ENCODE data around the gene PLA2G4B.

The PLA2G4B gene, protein sequence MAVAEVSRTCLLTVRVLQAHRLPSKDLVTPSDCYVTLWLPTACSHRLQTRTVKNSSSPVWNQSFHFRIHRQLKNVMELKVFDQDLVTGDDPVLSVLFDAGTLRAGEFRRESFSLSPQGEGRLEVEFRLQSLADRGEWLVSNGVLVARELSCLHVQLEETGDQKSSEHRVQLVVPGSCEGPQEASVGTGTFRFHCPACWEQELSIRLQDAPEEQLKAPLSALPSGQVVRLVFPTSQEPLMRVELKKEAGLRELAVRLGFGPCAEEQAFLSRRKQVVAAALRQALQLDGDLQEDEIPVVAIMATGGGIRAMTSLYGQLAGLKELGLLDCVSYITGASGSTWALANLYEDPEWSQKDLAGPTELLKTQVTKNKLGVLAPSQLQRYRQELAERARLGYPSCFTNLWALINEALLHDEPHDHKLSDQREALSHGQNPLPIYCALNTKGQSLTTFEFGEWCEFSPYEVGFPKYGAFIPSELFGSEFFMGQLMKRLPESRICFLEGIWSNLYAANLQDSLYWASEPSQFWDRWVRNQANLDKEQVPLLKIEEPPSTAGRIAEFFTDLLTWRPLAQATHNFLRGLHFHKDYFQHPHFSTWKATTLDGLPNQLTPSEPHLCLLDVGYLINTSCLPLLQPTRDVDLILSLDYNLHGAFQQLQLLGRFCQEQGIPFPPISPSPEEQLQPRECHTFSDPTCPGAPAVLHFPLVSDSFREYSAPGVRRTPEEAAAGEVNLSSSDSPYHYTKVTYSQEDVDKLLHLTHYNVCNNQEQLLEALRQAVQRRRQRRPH

DNA sequence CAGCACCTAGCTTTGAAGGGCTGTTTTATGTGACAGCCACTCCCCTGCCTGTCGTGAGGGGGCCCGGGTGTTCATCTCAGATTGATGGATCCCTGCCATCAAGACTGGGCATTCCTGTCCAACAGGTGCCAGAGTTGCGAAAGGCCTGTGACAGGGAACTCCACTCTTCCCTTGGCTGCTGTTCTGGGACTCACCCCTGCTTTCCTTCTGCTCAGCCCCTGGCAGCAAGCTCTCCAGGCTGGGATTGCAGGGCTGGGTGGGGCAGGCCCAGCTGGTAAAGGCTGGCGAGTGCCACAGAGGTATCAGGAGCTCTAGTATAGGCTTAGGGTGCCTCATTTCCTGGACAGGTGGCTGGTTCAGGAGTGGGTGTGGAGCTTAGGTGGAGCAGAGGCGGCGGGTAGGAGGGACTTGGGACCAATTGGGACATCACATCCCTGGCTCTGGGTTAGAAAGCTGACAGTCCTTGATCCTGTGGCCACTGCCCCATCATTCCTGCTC, at the start of gene PLA2G4B:
Gene PLA2G4B (plus strand): TSS at position 448 of the 498 bp plus-strand sequence. CDS start 67 bp downstream, outside the sequence.
- no peak within 1 kb of the TSS for H3K4me3 ChIP-seq (ENCODE audit: low read length)
- TF ChIP-seq, protein P1, sequence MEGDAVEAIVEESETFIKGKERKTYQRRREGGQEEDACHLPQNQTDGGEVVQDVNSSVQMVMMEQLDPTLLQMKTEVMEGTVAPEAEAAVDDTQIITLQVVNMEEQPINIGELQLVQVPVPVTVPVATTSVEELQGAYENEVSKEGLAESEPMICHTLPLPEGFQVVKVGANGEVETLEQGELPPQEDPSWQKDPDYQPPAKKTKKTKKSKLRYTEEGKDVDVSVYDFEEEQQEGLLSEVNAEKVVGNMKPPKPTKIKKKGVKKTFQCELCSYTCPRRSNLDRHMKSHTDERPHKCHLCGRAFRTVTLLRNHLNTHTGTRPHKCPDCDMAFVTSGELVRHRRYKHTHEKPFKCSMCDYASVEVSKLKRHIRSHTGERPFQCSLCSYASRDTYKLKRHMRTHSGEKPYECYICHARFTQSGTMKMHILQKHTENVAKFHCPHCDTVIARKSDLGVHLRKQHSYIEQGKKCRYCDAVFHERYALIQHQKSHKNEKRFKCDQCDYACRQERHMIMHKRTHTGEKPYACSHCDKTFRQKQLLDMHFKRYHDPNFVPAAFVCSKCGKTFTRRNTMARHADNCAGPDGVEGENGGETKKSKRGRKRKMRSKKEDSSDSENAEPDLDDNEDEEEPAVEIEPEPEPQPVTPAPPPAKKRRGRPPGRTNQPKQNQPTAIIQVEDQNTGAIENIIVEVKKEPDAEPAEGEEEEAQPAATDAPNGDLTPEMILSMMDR (conservative IDR thresholded peaks at IDR 0.05; ENCODE audit: low read depth, low read length) = no peak
- DNase-seq (ENCODE audit: low read depth) = no peak

DNA sequence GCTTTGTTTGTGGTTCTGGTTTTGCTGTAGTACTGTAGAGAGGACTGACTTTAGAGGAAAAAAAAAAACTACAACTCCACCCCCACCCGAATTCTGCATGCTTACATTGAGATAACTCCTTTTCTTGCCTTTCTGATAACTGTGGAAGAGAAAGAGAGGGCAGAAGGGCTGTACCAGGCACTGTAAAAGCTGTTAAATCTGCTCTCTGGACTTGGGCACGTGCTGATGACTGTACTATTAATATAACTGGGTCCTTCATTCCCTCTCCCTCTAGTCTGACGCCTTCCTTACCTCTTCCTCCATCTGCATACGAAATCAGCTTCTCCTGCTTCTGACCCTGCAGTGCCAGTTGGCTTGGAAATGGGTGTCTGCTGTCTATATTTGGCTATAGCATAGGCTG, 49.4 kb upstream of the PLA2G4B start:
- no peak overlapping the region for H3K4me3 ChIP-seq (ENCODE audit: low read length)
- TF ChIP-seq, protein P1 (conservative IDR thresholded peaks at IDR 0.05; ENCODE audit: low read depth, low read length) = no peak
- peak; percentile 87 for DNase-seq (ENCODE audit: low read depth)

DNA sequence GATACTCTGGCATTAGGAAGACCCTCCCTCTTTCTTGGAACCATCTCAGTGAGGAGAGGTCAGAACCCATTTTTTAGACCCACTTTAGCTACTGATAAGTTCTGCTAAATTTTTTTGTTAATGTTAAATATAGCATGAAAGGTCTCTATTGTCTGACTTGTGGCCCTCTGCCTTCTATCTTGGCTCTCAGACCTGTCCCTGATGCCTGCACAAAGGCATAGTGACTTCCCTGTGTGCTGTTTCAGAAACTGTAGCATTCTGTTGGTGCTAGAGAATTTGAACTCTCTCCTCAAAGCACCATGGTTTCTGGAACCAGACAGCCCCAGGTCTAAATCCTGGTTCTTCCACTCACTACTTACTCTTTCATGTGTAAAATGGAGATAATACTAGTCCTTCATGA, 49.0 kb upstream of the PLA2G4B start:
- DNase-seq (ENCODE audit: low read depth) = no peak
- no peak overlapping the region for H3K4me3 ChIP-seq (ENCODE audit: low read length)
- TF ChIP-seq, protein P1 (conservative IDR thresholded peaks at IDR 0.05; ENCODE audit: low read depth, low read length) = no peak

DNA sequence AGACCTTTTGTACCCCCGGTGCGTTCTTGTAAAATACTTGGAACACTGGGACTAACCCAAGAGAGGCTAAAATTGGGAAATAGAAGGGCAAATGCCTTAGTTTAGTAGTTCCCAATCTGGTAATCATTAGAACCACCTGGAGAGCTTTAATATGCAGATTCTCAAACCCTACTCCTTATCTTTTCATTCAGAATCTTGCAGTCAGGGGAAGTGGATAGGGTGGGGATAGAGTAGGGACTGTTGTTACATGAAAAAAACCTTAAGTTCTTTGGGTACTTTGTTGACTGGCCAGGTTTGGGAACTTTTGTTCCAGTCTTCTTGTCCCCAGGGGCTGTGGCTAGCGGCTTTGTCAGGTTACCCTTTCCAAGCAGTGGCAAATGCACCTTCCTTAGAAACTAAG, 48.5 kb upstream of the PLA2G4B start:
- no peak overlapping the region for H3K4me3 ChIP-seq (ENCODE audit: low read length)
- no peak for DNase-seq (ENCODE audit: low read depth)
- TF ChIP-seq, protein P1 (conservative IDR thresholded peaks at IDR 0.05; ENCODE audit: low read depth, low read length) = no peak

DNA sequence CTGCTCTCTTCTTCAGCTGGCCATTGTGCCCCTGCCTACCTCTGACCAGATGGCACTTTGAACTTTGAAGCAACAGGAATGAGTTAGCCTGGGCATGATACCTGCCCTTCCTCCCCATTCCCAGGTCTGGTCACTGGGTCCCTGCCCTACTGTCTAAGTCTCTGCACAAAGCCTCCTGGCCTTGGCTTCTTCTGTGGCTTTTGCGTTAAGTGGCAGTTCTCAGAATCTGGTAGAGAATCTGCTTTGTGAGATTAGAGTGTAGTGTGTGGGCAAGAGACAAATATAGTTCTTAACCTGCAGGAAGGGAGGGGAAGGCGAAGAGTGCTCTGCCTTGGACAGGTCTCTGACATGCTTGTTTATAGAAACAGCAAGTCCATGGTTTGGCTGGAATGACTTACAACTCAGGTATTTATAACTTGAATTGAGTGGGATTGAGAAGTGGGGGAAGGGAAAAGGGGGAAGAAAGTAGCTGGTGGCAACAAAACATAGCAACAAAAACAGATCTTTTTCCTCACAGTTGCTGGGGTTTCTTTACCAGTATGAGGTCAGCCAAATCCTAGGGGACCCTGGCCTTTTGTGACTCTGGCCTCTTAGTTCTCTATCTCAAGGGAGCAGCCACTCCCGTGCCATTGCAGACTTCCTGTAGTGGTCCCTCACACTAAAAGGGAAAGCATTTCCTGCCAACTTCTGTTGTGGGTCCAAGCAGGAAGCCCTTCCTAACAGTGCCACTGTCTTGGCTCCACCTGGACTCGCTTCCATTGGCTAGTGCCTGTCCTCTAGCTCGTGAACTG, 47.7 kb upstream of the PLA2G4B start:
- H3K4me3 ChIP-seq (ENCODE audit: low read length) = no peak overlapping the region
- peak; percentile 76 for DNase-seq (ENCODE audit: low read depth)
- TF ChIP-seq, protein P1 (conservative IDR thresholded peaks at IDR 0.05; ENCODE audit: low read depth, low read length) = no peak

DNA sequence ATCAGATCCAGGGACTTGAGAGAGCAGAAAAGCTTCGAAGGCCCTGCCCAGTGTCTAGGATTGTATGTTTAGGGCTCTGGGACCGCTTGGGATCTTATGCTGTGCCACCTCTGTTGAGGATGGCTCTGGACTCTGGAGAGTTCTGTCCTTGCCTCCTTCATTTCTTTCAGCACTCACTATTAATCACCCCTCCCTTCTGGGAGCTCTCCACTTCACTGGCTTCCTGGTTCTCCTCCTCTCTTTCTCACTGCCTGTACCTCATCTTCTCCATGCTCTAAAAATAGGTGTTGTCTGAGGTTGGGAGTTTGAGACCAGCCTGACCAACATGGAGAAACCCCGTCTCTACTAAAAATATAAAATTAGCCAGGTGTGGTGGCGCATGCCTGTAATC, 47.1 kb upstream of the PLA2G4B start:
- DNase-seq (ENCODE audit: low read depth) = no peak
- TF ChIP-seq, protein P1 (conservative IDR thresholded peaks at IDR 0.05; ENCODE audit: low read depth, low read length) = no peak
- H3K4me3 ChIP-seq (ENCODE audit: low read length) = no peak overlapping the region

All from retinal pigment epithelial cell (primary cell).